Embryonic facial prominence (tissue), 1 donor: ENCODE results near the gene HKDC1.
"Not testable (repeated sequence)": the region's sequence is repeated elsewhere in the genome, so short reads cannot be mapped to it uniquely, and the experiment has no call there.

Experiments used
- DNase-seq: peaks from one replicate; pipeline ENCODE4 v3.0.0-alpha.2; 2016; ENCODE audit errors: extremely low spot score

Gene HKDC1

DNA sequence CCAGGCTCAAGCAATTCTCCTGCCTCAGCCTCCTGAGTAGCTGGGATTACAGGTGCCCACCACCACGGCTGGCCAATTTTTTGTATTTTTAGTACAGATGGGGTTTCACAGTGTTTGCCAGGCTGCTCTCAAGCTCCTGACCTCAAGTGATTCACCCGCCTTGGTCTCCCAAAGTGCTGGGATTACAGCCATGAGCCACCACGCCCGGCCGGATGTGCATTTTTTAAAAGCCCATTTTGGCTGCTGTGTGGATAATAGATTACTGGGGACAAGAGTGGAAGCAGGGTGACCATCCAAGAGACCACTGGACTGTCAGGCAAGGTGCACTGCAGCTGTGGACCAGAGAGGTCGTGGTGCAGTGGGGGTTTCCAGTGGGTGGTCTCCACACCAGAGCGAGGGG, 21.4 kb downstream of the HKDC1 start:
- no peak for DNase-seq

DNA sequence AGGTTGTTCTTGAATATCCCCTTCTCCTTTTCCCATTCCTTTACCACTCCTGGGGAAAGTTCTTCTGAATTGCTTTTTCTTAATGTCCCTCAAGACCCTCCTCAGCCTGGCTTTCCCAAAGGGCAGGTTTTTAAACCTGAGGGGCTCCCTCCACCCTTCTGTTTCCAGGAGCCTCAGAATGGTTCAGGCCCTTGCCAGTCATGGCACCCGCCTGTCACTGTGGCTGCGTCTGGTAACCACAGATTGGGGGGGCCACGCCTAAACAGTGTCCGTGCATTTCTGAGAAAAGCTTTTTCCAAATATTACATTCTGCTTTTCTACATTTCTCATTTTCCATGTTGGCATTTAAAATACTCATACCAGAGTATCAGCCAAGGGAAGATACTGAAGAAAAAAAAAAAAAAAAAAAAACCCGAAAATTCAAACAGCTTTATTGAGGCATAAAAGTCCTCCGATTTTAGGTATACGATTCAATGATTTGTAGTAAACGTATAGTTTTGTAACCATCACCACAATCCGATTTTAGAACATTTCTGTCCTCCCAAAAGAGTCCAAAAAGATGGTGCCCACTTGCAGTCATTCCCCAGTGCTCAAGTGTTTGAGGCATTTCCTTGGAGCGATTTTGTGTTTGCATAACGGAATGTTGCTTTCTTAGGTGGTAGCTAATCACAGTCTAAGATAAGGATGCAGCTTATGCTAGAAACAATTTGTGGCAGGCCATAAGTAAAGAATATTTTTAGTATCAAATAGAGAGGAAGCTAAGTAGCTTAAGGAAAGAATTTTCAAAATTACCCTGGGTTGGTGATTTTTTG, 22.1 kb downstream of the HKDC1 start:
- DNase-seq, result no peak

DNA sequence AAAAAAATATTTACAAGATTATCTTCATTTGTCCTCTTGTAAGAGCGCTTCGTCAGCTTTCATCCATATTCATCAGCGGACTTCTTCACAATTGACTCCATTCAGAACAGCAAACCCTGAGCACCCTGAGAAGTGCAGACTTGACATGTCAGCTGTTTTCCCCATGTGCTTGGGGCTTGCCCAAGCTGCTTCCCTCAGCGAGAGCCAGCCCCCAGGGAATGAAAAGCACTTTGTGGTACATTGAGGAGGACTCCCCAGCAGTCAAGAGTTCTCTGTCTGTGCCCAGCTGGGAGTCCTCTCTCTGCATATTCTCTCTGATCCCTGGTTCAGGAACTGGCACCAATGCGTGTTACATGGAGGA, 22.7 kb downstream of the HKDC1 start:
- DNase-seq, result no peak

DNA sequence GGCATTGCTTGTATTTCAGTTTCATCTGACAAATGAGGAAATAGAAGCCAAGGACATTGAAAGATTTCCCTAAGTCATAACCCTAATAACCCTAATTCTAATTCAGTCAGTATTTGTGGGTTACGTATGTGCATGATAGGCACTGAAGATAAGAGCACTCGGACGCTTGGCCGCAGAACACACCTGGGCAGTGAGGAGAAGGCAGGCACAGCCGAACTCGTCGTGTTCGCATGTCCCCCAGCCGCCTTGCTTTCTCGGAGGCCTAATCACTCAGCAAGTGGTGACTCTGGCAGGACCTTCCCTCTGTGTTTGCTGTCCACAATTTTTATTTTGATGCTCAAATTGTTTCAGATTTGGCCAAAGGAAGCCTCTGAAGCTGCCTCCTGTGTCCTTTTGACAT, 23.7 kb downstream of the HKDC1 start:
- no peak for DNase-seq

DNA sequence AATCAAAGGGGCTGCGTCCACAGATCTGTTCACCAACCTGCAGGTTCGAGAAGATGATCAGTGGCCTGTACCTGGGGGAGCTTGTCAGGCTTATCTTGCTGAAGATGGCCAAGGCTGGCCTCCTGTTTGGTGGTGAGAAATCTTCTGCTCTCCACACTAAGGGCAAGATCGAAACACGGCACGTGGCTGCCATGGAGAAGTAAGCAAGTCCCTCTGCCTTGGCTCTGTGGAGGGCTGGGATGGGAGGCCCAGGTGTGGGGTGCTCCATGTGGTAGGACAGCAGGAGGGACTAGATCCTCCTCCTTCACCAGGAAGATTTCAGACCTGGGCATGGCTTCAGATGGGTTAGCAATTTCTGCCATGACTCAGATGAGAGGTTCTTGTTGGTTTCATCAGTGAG, 25.9 kb downstream of the HKDC1 start:
- no peak for DNase-seq

DNA sequence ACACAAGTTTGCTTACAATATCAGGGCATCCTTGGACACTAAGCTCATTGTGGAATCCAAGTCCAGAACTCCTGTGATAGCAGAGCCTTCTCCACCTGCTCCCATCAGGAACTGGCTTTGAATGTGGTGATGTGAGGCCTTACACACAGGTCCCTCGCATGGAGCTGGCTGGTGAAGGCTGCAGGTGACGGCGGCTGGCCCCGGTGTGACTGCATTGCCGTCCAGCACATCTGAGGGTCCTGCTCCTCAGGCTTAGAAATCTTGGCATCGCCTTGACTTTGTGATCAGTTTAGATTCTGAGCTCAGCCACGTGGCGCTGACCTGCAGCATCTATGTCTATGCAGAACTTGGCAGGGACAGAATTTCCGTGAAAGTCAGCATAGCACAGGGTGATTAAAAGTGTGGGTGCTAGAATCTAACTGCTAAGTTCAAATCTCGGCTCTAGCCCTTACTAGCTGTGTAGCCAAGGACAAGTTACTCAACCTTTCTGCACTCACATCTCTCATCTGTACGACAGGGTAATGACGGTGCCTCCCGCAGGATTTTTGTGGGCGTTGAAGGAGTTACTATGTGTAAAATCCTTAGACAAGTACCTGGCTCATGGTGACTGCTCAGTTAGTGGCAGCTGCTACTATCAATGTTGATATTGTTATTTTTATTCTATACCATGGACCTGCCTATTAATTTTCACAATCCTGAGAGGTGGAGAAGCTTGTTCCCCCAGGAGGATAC, 26.6 kb downstream of the HKDC1 start:
- no peak for DNase-seq

DNA sequence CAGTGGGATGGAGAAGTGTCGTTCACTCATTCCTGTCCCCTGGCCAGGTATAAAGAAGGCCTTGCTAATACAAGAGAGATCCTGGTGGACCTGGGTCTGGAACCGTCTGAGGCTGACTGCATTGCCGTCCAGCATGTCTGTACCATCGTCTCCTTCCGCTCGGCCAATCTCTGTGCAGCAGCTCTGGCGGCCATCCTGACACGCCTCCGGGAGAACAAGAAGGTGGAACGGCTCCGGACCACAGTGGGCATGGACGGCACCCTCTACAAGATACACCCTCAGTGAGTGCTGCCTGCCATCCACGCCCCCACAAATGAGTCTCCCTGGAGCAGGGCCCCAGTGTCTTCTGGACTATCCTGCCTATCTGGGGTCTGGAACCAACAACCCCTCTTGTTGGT, 27.2 kb downstream of the HKDC1 start:
- no peak for DNase-seq

DNA sequence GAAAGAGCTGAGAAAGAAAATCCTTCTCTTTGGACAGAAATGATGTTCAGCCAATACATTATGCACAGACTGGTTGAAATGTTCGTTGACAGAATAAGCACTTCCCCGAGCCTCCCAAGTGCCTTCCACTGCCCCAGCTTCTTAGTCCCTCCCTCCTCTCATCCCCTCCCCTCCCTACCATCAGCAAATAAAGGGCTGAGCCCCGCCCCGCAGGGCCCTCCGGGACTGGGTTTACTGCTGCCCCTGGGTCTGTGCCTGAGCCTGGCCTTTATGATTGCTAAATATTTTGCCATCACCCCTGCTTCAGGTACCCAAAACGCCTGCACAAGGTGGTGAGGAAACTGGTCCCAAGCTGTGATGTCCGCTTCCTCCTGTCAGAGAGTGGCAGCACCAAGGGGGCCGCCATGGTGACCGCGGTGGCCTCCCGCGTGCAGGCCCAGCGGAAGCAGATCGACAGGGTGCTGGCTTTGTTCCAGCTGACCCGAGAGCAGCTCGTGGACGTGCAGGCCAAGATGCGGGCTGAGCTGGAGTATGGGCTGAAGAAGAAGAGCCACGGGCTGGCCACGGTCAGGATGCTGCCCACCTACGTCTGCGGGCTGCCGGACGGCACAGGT, 28.1 kb downstream of the HKDC1 start:
- no peak for DNase-seq

DNA sequence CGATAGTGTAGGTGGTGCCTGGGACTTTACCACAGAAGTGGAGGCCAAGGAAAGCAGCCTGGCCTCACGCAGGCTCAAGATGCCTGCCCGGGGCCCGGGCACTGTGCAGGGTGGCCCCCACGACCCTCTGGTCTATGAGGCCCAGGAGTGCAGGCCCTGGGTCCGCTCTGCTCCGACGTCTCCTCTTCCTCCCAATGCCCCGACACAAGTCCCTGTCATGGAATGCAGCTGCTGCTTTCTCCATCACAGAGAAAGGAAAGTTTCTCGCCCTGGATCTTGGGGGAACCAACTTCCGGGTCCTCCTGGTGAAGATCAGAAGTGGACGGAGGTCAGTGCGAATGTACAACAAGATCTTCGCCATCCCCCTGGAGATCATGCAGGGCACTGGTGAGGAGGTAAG, 29.9 kb downstream of the HKDC1 start:
- no peak for DNase-seq

DNA sequence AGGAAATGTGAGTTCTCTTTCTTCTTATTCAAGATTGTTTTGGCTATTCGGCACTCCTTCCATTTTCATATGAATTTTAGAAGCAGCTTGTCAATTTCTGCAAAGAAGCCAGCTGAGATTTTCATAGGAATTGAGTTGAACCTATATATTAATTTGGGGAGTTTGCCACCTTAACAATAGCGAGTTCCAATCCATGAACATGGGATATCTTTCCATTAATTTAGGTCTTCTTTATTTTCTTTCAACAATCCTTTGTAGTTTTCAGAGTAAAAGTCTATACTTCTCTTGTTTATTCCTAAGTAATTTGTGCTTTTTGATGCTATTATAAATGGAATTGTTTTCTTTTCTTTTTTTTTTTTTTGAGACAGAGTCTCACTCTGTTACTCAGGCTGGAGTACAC, 31.3 kb downstream of the HKDC1 start:
- not testable (repeated sequence) for DNase-seq

DNA sequence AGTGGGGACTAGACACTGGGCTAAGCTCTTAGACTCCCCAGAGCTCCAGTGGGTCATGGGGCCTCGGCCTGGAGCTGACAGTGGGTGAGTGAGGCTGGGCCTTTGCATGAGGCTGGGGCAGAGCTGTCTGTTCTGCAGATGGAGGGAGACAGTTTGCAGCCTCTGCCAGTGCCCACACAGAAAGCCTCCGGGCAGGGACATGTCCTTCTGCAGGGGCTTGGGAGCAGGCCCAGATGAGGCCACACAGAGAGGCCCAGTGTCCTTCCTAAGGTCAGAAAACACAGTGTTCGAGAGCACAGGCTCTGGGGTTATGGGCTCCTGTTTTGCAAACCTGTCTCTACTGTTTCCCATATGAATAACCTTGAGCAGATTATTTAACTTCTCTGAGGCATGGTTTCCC, 33.0 kb downstream of the HKDC1 start:
- DNase-seq, result no peak

DNA sequence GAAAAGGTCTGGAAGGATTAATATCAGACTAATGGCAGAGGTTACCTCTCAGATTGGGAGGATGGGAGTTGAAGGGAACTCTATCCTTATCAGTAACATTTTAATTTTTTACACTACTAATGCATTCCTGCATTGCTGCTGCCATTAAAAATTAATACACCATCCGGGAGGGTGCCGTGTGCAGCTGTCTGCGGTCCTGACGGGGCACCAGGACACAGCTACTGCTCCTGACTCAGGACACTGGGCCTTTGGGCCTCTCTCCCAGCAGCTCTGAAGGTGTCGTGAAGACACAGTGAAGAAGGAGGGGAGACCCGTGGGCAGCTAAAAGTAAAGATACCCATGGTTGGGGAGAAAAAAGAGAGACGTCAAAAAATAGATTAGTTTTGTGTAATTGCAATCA, 34.7 kb downstream of the HKDC1 start:
- no peak for DNase-seq

DNA sequence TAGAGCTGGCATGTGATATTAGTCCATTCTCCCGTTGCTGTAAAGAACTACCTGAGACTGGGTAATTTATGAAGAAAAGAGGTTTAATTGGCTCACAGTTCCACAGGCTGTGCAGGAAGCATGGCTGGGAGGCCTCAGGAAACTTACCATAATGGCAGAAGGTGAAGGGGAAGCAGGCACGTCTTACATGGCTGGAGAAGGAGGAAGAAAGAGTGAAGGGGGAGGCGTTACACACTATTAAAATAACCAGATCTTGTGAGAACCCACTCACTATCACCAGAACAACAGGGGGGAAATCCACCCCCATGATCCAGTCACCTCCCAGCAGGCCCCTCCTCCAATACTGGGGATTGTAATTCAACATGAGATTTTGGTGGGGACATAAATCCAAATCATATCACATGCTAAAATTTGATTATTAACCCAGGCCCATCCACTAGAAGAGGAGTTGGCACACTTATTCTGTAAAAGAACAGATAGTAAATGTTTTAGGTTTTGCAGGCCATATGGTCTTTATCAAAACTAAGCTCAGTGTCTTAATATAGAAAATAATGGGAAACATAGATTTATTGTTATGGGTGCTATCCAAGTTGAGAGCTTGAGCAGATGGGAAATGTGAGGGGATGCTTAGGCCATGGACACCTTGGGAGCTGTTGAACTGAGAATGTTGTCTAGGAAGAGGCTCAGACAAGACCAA, 39.6 kb downstream of the HKDC1 start:
- no peak for DNase-seq

DNA sequence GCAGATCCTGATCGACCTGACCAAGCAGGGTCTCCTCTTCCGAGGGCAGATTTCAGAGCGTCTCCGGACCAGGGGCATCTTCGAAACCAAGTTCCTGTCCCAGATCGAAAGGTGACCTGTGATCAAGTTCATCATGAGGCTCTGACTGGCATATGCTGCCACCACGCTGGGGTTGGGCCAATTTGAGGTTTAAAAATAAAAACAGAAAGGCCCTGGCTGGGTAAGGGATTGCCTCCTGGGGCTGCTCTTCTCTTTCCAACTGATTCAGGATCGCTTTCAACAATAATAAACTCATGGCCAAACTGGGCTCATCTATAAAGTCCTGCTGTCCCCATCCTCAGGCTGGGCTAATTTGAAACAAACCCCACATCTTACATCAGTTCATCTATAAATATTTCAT, 41.1 kb downstream of the HKDC1 start:
- no peak for DNase-seq

DNA sequence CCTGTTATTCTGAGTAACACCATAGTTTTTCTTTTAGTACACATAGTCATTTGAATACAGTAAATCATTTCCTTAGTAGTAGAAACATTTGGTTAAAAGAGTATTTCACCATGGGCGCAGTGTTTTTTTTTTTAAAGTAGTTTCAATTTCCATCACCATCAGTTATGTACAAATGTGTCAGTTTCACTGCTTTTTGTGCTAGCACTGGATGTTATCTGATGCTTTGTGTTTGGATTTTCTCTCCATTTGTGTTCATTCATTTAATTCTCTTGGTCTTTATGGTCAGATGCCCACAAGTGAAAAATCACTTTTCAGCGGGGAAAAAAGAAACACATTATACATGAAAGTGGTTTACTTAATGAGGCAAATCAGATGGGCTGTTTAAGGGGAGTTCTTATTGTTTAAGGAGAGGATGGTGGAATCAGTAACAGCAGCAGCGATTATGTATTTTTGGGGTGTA, 42.2 kb downstream of the HKDC1 start:
- DNase-seq, result no peak

DNA sequence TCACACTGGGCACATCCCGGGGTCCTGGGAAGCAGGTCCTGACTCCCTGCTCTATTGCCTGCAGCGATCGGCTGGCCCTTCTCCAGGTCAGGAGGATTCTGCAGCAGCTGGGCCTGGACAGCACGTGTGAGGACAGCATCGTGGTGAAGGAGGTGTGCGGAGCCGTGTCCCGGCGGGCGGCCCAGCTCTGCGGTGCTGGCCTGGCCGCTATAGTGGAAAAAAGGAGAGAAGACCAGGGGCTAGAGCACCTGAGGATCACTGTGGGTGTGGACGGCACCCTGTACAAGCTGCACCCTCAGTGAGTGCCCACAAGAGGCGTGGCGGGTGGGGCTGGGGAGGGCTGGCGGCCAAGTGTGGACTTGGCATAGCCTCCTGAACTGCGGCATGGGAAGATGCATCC, 45.4 kb downstream of the HKDC1 start:
- DNase-seq, result no peak

DNA sequence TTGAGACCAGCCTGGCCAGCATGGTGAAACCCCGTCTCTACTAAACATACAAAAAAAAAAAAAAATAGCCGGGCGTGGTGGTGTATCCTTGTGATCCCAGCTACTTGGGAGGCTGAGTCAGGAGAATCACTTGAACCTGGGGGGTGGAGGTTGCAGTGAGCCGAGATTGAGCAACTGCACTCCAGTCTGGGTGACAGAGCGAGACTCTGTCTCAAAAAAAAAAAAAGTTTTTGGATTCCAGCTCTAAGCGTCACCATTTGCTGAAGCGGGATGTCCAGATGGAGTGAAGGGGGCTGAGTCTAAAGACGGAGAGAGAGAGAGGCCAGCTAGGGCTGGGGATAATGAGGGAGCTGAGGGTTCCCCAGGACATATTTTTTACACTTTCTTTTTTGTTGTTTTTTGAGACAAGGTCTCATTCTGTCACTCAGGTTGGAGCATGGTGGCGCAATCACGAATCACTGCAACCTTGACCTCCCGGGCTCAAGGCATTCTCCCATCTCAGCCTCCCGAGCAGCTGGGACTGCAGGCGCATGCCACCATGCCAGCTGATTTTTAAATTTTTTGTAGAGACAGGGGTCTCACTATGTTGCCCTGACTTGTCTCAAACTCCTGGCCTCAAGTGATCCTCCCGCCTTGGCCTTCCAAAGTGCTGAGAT, 48.8 kb downstream of the HKDC1 start:
- no peak for DNase-seq

DNA sequence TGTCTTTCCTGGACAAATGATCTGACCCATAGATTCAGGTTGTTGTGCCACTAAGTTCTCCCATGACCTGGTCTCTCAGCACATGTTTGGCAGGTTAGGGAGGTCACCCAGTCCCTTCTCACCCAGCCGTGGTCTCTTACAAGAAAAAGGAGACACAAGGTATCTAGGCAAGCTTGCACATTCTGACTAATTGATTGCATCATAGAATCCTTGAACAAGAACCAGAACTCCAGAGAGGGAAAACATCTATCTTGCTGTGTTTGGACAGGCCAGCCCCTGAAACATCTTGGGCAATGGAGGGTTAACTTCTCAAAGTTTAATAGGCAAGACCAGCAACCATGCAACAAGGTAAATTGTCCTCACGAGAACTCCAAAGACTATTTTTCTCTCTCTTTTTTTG, 49.6 kb downstream of the HKDC1 start:
- DNase-seq, result no peak

DNA sequence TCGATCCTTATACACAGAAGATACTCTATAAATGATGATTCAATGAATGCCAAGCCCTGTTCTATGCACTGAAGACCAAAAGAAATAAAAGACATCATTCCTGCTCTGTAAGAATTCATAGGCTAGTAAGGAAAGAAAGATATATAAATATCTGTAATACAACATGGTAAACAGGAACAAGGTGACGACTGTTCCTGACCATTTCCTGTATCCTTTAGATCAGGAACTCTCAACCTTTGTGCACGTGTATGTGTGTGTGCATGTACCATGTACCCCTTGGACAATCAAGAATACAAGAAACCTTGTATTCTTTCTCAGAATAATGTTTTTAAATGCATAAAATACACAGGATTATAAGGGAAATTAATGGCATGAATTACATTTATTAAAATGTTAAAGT, 50.9 kb downstream of the HKDC1 start:
- no peak for DNase-seq

DNA sequence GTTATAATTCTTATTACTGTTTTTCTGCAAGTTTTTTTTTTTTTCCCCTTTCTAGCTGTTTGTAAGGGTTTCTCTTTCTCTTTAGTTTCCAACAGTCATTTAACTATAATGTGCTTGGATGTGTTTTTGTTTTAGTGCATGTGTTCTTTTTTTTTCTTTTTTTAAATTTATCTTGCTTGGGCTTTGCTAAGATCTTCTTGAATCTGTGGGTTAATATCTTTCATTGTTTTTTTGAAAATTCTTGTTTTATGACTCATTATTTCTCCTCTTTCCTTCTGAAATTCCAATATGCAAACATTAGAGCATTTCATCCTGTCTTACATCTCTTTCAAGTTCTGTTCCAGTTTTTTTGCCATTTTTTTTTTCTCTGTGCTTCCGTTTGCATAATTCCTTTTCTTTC, 52.5 kb downstream of the HKDC1 start:
- no peak for DNase-seq

DNA sequence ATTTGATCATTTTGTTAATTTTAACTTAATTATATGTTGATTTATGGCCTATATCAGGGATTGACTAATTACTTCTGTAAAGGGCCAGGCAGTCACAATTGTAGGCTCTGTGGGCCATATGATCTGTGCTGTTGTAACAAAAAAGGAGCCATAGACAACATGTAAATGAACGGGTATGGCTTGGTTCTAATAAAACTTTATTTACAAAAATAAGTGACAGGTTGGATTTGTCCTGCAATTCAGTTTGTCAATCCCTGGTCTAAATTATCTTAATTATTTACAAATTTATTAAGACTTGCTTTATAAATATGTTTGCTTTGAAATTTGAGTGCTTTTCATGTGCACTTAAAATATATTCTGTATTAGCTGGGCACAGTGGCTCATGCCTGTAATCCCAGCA, 55.3 kb downstream of the HKDC1 start:
- no peak for DNase-seq

DNA sequence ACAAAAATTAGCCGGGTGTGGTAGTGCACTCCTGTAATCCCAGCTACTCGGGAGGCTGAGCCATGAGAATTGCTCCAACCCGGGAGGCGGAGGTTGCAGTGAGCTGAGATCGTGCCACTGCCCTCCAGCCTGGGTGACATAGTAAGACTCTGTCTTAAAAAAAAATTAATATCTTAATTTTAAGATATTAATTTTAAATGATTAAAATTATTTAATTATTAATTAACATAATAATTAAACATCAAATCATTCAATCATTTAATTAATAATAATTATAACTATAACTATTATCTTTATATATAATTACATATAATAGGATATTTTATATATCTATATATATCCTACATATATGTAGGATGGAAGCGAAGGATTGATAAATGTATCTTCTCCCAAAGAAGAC, 56.4 kb downstream of the HKDC1 start:
- no peak for DNase-seq
